ENCODE results near the gene MRPS2. TPM values are rescaled to one million over a fixed set of nuclear protein-coding genes. Genes with fewer than 3 reads are reported as not detected.

The MRPS2 gene
- total RNA-seq, 4 donors from 2014 or later: 26.0 to 101 (median 53.6) TPM

GRCh38 chr9:135478829-135479468 is 21.5 kb upstream of the MRPS2 start:
- intact Hi-C loops (cut with DNase I; ENCODE audit: low total_unique reads) (no loop called here), in situ Hi-C loops (cut with MboI; ENCODE audit: low pct_ligation_motif_present in 1 of 4, low pct_unique_long_range_greater_than_20kb in 1 of 4, low sequenced_read_pairs in 3 of 4) (no loop called here)
- WGBS, 2 donors (ENCODE audit: low coverage in 1 of 2): 4% methylated on average over 20 of the region's 64 CpGs; no CpG with 5 or more reads in 1 of the 2 donors
- peaks cover 3 to 22% (median 12%) of the 10 kb centered on the region in 4 donors for H3K4me1 ChIP-seq
- peak overlapping the region; percentile 62 to 80 (median 73) for H3K4me3 ChIP-seq
- peak; percentile 75 for DNase-seq
- peak overlapping the region; percentile 87 to 92 (median 89) for H3K27ac ChIP-seq
- no peaks in the 10 kb centered on the region for H3K27me3 ChIP-seq
- no peaks in the 10 kb centered on the region for H3K9me3 ChIP-seq
- TF ChIP-seq CTCF (IDR thresholded peaks at IDR 0.05) (no peak), EP300 (IDR thresholded peaks at IDR 0.05; ENCODE audit: low read depth) (no peak), POLR2AphosphoS5 (IDR thresholded peaks at IDR 0.05) (peak; percentile 33 to 73 (median 46)), POLR2A (IDR thresholded peaks at IDR 0.05) (peak; percentile 59)
- H3K36me3 ChIP-seq: peaks cover 0 to 2% (median 0%) of the 10 kb centered on the region in 4 donors

- H3K27ac ChIP-seq: peak within 1 kb of the TSS; percentile 87 to 92 (median 89)
- H3K4me3 ChIP-seq: peak within 1 kb of the TSS; percentile 62 to 86 (median 81)
- 1% methylated on average over 15 of the region's 103 CpGs; no CpG with 5 or more reads in 1 of the 2 donors for WGBS, 2 donors (ENCODE audit: low coverage in 1 of 2)
- in situ Hi-C loops (cut with MboI; ENCODE audit: low pct_ligation_motif_present in 1 of 4, low pct_unique_long_range_greater_than_20kb in 1 of 4, low sequenced_read_pairs in 3 of 4): no loop called here
- H3K36me3 ChIP-seq: peaks cover 0 to 8% (median 2%) of the 10 kb centered on the region in 4 donors
- H3K9me3 ChIP-seq: no peaks in the 10 kb centered on the region
- no peak for TF ChIP-seq POLR2A (IDR thresholded peaks at IDR 0.05)
- TF ChIP-seq CTCF (IDR thresholded peaks at IDR 0.05): no peak
- TF ChIP-seq EP300 (IDR thresholded peaks at IDR 0.05; ENCODE audit: low read depth): no peak
- no peak for TF ChIP-seq POLR2AphosphoS5 (IDR thresholded peaks at IDR 0.05)
- peak; percentile 42 for DNase-seq
- peaks cover 3 to 22% (median 12%) of the 10 kb centered on the region in 4 donors for H3K4me1 ChIP-seq
- intact Hi-C loops (cut with DNase I; ENCODE audit: low total_unique reads): loop anchor here (5.0 kb wide), 1 partner anchor 377 kb away; no protein-coding TSS in a partner anchor
- H3K27me3 ChIP-seq: no peaks in the 10 kb centered on the region
These were observed 20.9 kb upstream of the MRPS2 start, which contains the start of gene PPP1R26 for GRCh38 chr9:135479469-135480052. Gene PPP1R26, plus strand, starts transcription at chr9:135479782. Its CDS starts 4,729 bp downstream, at chr9:135484511.

DNA sequence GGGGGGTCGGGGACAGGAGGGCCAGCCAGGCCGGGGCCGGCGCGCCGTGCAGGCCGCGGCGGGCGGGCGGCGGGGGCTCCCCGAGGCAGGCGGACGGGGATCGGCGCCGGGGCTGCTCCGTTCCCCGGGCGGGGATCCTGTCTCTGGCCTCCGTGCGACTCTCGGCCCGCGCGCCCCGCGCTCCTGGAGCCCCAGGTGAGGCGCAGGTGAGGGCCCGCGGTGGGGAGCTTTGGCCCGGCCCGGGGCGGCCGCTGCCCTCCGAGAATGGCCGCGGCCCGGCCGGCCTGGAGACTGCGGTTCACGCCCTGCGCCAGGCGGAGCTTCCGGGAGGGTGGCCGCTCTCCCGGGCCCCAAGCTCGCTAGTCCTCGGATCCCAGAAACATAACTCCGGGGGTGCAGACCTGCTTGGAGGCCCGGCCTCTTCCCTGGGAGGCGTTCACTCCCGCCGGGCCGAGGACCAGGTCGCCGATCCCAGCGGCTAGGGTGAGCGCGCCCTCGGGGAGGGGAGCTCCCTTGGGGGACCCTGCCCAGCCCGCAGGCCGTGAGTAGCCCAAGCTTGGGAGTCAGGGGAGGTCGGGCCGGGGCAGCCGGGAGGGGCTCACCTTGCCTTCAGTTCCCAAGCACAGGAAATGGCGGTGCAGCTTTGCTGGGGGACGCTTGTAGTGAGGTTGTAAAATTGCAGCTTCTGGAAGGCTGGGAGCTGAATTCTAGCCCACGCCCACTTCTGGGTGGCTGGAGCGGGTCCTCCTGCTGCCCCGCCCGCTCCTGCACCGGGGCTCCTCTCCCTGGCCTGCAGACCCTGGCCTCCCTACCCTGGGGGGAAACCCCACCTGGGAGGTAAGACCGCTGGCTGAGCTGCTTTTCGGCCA is 20.2 kb upstream of the MRPS2 start:
- intact Hi-C loops (cut with DNase I; ENCODE audit: low total_unique reads) (loop anchor here (5.0 kb wide), 1 partner anchor 378 kb away; no protein-coding TSS in a partner anchor), in situ Hi-C loops (cut with MboI; ENCODE audit: low pct_ligation_motif_present in 1 of 4, low pct_unique_long_range_greater_than_20kb in 1 of 4, low sequenced_read_pairs in 3 of 4) (no loop called here)
- Histone ChIP-seq H3K27me3 (no peaks in the 10 kb centered on the region), H3K27ac (peak overlapping the region; percentile 69 to 87 (median 84)), H3K4me3 (peak overlapping the region; percentile 41 to 86 (median 81)), H3K4me1 (peaks cover 3 to 22% (median 12%) of the 10 kb centered on the region in 4 donors), H3K9me3 (no peaks in the 10 kb centered on the region), H3K36me3 (peaks cover 0 to 16% (median 4%) of the 10 kb centered on the region in 4 donors)
- WGBS, 2 donors (ENCODE audit: low coverage in 1 of 2): 1% methylated on average over 48 of the region's 76 CpGs; no CpG with 5 or more reads in 1 of the 2 donors
- TF ChIP-seq POLR2AphosphoS5 (IDR thresholded peaks at IDR 0.05): peak in 2 of 3 donors; percentile 39 to 58
- TF ChIP-seq EP300 (IDR thresholded peaks at IDR 0.05; ENCODE audit: low read depth): no peak
- no peak for TF ChIP-seq CTCF (IDR thresholded peaks at IDR 0.05)
- peak; percentile 39 for TF ChIP-seq POLR2A (IDR thresholded peaks at IDR 0.05)
- DNase-seq: peak; percentile 61
